Motor neuron (in vitro differentiated cells): ENCODE results near the gene TAOK3. TPM values are rescaled to one million over a fixed set of nuclear protein-coding genes. Genes with fewer than 3 reads are reported as not detected.

Source experiments
- ATAC-seq, 8 experiments: fragments of 200-7000 bp; cut with Tn5 transposase; replicated peaks in 6 of 8; 2 replicates each; pipeline ENCODE4 v1.8.0; 2021; ENCODE audit warnings: mild to moderate bottlenecking in 8 of 8, moderate library complexity in 8 of 8
- H3K27ac ChIP-seq, 2 donors: fragments of 250-450 bp; sonication (Bioruptor Pico); 2 replicates each; pipeline ENCODE4 v1.9.0; 2021; ENCODE audit warnings: antibody characterized with exemption in 2 of 2, mild to moderate bottlenecking in 2 of 2, moderate library complexity in 1 of 2
- H3K4me1 ChIP-seq, 2 donors: fragments of 250-450 bp; sonication (Bioruptor Pico); replicated peaks in 1 of 2; 2 replicates each; pipeline ENCODE4 v1.6.1; 2021; ENCODE audit warnings: antibody characterized with exemption in 2 of 2, mild to moderate bottlenecking in 2 of 2, moderate library complexity in 1 of 2
- H3K4me3 ChIP-seq, 5 donors: fragments of 250-450 bp; sonication (Bioruptor Pico); 2 replicates each; pipeline ENCODE4 v1.9.0; 2021; ENCODE audit warnings: antibody characterized with exemption in 5 of 5, mild to moderate bottlenecking in 5 of 5, moderate library complexity in 4 of 5
- WGBS, 10 experiments: fragments of 450-650 bp; shearing (Covaris generic); methylation state at CpG; one replicate each; pipeline ENCODE4 v1.0.0; 2022; 5-methylcytosine and 5-hydroxymethylcytosine counted together
- in situ Hi-C, 9 experiments: fragments of 400-800 bp; cut with MboI; loops; one replicate each; pipeline ENCODE4 v1.15.0; 2021; ENCODE audit warnings: low sequenced_read_pairs in 9 of 9, low pct_unique_long_range_greater_than_20kb in 2 of 9; ENCODE audit not compliant: unreplicated experiment in 9 of 9
- total RNA-seq, 8 experiments: library from RNA; unstranded; fragments of 300-600 nt; gene quantifications; 2 replicates each; pipeline versions ENCODE4 v1.2.3 to v1.2.4, GENCODE V29; 2022

The TAOK3 gene
- total RNA-seq, 8 experiments from 2014 or later: 21.6 to 61.0 (median 40.2) TPM

- Histone ChIP-seq H3K27ac (no peak overlapping the region), H3K4me3 (no peak overlapping the region), H3K4me1 (no peaks in the 10 kb centered on the region)
- ATAC-seq: peak in 3 of 8 experiments; percentile 46 to 61 (median 56)
- in situ Hi-C loops: no loop called here
- 19 to 60% (median 53%) methylated on average over 1 to 6 of the region's 6 CpGs; no CpG with 5 or more reads in 1 of the 10 experiments for WGBS, 10 experiments
Observed at GRCh38 chr12:118164798-118165486, 207.8 kb downstream of the TAOK3 start.

GRCh38 chr12:118160536-118160935 is 212.2 kb downstream of the TAOK3 start:
- ATAC-seq: no peak
- H3K27ac ChIP-seq: no peak overlapping the region
- in situ Hi-C loops: no loop called here
- no peak overlapping the region for H3K4me3 ChIP-seq
- H3K4me1 ChIP-seq: no peaks in the 10 kb centered on the region
- 89 to 100% (median 94%) methylated on average over 1 to 3 of the region's 3 CpGs; no CpG with 5 or more reads in 1 of the 10 experiments for WGBS, 10 experiments

- no peak for ATAC-seq
- no peak overlapping the region for H3K4me3 ChIP-seq
- in situ Hi-C loops: no loop called here
- H3K4me1 ChIP-seq: no peaks in the 10 kb centered on the region
- no peak overlapping the region for H3K27ac ChIP-seq
- 59 to 100% (median 88%) methylated on average over 2 to 5 of the region's 5 CpGs; no CpG with 5 or more reads in 2 of the 10 experiments for WGBS, 10 experiments
Observed at GRCh38 chr12:118151755-118152154, 221.0 kb downstream of the TAOK3 start.

GRCh38 chr12:118150625-118151024 is 222.1 kb downstream of the TAOK3 start:
- in situ Hi-C loops: no loop called here
- Histone ChIP-seq H3K4me3 (no peak overlapping the region), H3K4me1 (no peaks in the 10 kb centered on the region), H3K27ac (no peak overlapping the region)
- no peak for ATAC-seq
- WGBS, 10 experiments: 44 to 89% (median 74%) methylated on average over 3 to 7 of the region's 7 CpGs; no CpG with 5 or more reads in 1 of the 10 experiments

- Histone ChIP-seq H3K4me1 (no peaks in the 10 kb centered on the region), H3K4me3 (no peak overlapping the region), H3K27ac (no peak overlapping the region)
- 92 to 100% (median 100%) methylated on average over 1 to 5 of the region's 5 CpGs; no CpG with 5 or more reads in 2 of the 10 experiments for WGBS, 10 experiments
- no peak for ATAC-seq
- in situ Hi-C loops: no loop called here
Observed at GRCh38 chr12:118148287-118148686, 224.4 kb downstream of the TAOK3 start.

GRCh38 chr12:118145798-118146156 is 226.9 kb downstream of the TAOK3 start:
- in situ Hi-C loops: no loop called here
- no peak for ATAC-seq
- Histone ChIP-seq H3K27ac (no peak overlapping the region), H3K4me1 (no peaks in the 10 kb centered on the region), H3K4me3 (no peak overlapping the region)
- 82 to 100% (median 90%) methylated on average over 1 to 9 of the region's 9 CpGs; no CpG with 5 or more reads in 2 of the 10 experiments for WGBS, 10 experiments

- H3K4me1 ChIP-seq: no peaks in the 10 kb centered on the region
- no peak overlapping the region for H3K27ac ChIP-seq
- in situ Hi-C loops: no loop called here
- no peak overlapping the region for H3K4me3 ChIP-seq
- ATAC-seq: peak in 2 of 8 experiments; percentile 16 to 22
- 33 to 100% (median 92%) methylated on average over 1 to 7 of the region's 7 CpGs; no CpG with 5 or more reads in 2 of the 10 experiments for WGBS, 10 experiments
Observed at GRCh38 chr12:118145113-118145797, 227.5 kb downstream of the TAOK3 start.

GRCh38 chr12:118144499-118144898 is 228.2 kb downstream of the TAOK3 start:
- Histone ChIP-seq H3K4me3 (no peak overlapping the region), H3K27ac (no peak overlapping the region), H3K4me1 (no peaks in the 10 kb centered on the region)
- 93 to 100% (median 97%) methylated on average over 1 to 9 of the region's 13 CpGs; no CpG with 5 or more reads in 6 of the 10 experiments for WGBS, 10 experiments
- ATAC-seq: no peak
- in situ Hi-C loops: no loop called here

GRCh38 chr12:118140825-118141224 is 231.9 kb downstream of the TAOK3 start:
- peaks cover 3 to 4% of the 10 kb centered on the region in 2 donors for H3K4me1 ChIP-seq
- ATAC-seq: no peak
- H3K4me3 ChIP-seq: no peak overlapping the region
- 87 to 100% (median 97%) methylated on average over 1 to 7 of the region's 8 CpGs; no CpG with 5 or more reads in 1 of the 10 experiments for WGBS, 10 experiments
- in situ Hi-C loops: no loop called here
- H3K27ac ChIP-seq: no peak overlapping the region

- H3K4me3 ChIP-seq: peak overlapping the region; percentile 65 to 81 (median 72)
- H3K27ac ChIP-seq: no peak overlapping the region
- ATAC-seq: no peak
- in situ Hi-C loops: no loop called here
- H3K4me1 ChIP-seq: peaks cover 4 to 6% of the 10 kb centered on the region in 2 donors
- 13 to 100% (median 73%) methylated on average over 3 to 10 of the region's 10 CpGs; no CpG with 5 or more reads in 3 of the 10 experiments for WGBS, 10 experiments
Observed at GRCh38 chr12:118137148-118137678, 235.5 kb downstream of the TAOK3 start.

- Histone ChIP-seq H3K27ac (peak overlapping the region; percentile 29 to 46), H3K4me3 (peak overlapping the region; percentile 65 to 81 (median 72)), H3K4me1 (peaks cover 4 to 8% of the 10 kb centered on the region in 2 donors)
- in situ Hi-C loops: no loop called here
- peak in 7 of 8 experiments; percentile 1 to 29 (median 9) for ATAC-seq
- 0 to 22% (median 0%) methylated on average over 1 to 7 of the region's 29 CpGs; no CpG with 5 or more reads in 4 of the 10 experiments for WGBS, 10 experiments
Observed at GRCh38 chr12:118136559-118137003, 236.1 kb downstream of the TAOK3 start.

GRCh38 chr12:118135788-118136558 is 236.7 kb downstream of the TAOK3 start, which contains the start of gene PEBP1:
TSS of gene PEBP1 (plus strand) at chr12:118136124. CDS start at chr12:118136210, 86 bp downstream.
- ATAC-seq: peak; percentile 96 to 100 (median 99)
- Histone ChIP-seq H3K4me3 (peak within 1 kb of the TSS; percentile 65 to 81 (median 72)), H3K27ac (peak within 1 kb of the TSS; percentile 29 to 46), H3K4me1 (peaks cover 4 to 8% of the 10 kb centered on the region in 2 donors)
- in situ Hi-C loops: no loop called here
- 0 to 20% (median 0%) methylated on average over 1 to 24 of the region's 70 CpGs; no CpG with 5 or more reads in 1 of the 10 experiments for WGBS, 10 experiments
